ENCODE results near the gene GRM4. TPM values are rescaled to one million over a fixed set of nuclear protein-coding genes. Genes with fewer than 3 reads are reported as not detected.
A peak's percentile ranks its signal among the peaks of the same experiment; 100 is the strongest.

Gene GRM4
- total and polyA plus RNA-seq, 9 donors = under 0.01 to 0.37 (median 0.08) TPM; not detected in 2

- Histone ChIP-seq H3K36me3 (no peaks in the 10 kb centered on the region), H3K9me3 (no peaks in the 10 kb centered on the region), H3K4me1 (ENCODE audit: insufficient read depth) (peaks cover 3% of the 10 kb centered on the region), H3K27ac (no peak overlapping the region), H3K27me3 (no peaks in the 10 kb centered on the region), H3K4me3 (no peak overlapping the region)
- no peak for TF ChIP-seq EP300 (IDR thresholded peaks at IDR 0.05)
- TF ChIP-seq CTCF (IDR thresholded peaks at IDR 0.05) = no peak
- TF ChIP-seq POLR2A (IDR thresholded peaks at IDR 0.05) = no peak
- no peak for DNase-seq
- WGBS, 3 donors = 84 to 88% (median 87%) methylated on average over 17 of the region's 17 CpGs
- intact Hi-C loops (cut with DNase I) = loop anchor here in 1 of 4 donors (10.0 kb wide), 1 partner anchor 96 kb away; no protein-coding TSS in a partner anchor
Observed at GRCh38 chr6:34059136-34059731, 86.7 kb downstream of the GRM4 start.

- 91 to 96% (median 95%) methylated on average over 6 of the region's 6 CpGs for WGBS, 3 donors
- H3K4me3 ChIP-seq = no peak overlapping the region
- intact Hi-C loops (cut with DNase I) = loop anchor here in 1 of 4 donors (10.0 kb wide), 1 partner anchor 97 kb away; no protein-coding TSS in a partner anchor
- H3K27ac ChIP-seq = no peak overlapping the region
- H3K36me3 ChIP-seq = no peaks in the 10 kb centered on the region
- H3K4me1 ChIP-seq (ENCODE audit: insufficient read depth) = peaks cover 3% of the 10 kb centered on the region
- no peaks in the 10 kb centered on the region for H3K9me3 ChIP-seq
- no peaks in the 10 kb centered on the region for H3K27me3 ChIP-seq
- no peak for TF ChIP-seq EP300 (IDR thresholded peaks at IDR 0.05)
- no peak for TF ChIP-seq CTCF (IDR thresholded peaks at IDR 0.05)
- no peak for TF ChIP-seq POLR2A (IDR thresholded peaks at IDR 0.05)
- no peak for DNase-seq
Observed at GRCh38 chr6:34057790-34058189, 88.1 kb downstream of the GRM4 start.

GRCh38 chr6:34057191-34057590 lies 88.7 kb downstream of the GRM4 start:
- no peaks in the 10 kb centered on the region for H3K9me3 ChIP-seq
- peaks cover 3% of the 10 kb centered on the region for H3K4me1 ChIP-seq (ENCODE audit: insufficient read depth)
- H3K27ac ChIP-seq = peak overlapping the region in 1 of 2 donors; percentile 51
- TF ChIP-seq POLR2A (IDR thresholded peaks at IDR 0.05) (no peak), CTCF (IDR thresholded peaks at IDR 0.05) (no peak), EP300 (IDR thresholded peaks at IDR 0.05) (no peak)
- no peak for DNase-seq
- no peaks in the 10 kb centered on the region for H3K27me3 ChIP-seq
- no peaks in the 10 kb centered on the region for H3K36me3 ChIP-seq
- H3K4me3 ChIP-seq = no peak overlapping the region
- intact Hi-C loops (cut with DNase I) = loop anchor here in 1 of 4 donors (10.0 kb wide), 1 partner anchor 98 kb away; no protein-coding TSS in a partner anchor
- 86 to 87% (median 87%) methylated on average over 16 of the region's 16 CpGs for WGBS, 3 donors

- intact Hi-C loops (cut with DNase I) = loop anchor here in 1 of 4 donors (10.0 kb wide), 1 partner anchor 98 kb away; no protein-coding TSS in a partner anchor
- 6 to 13% (median 7%) methylated on average over 31 to 36 of the region's 36 CpGs for WGBS, 3 donors
- peak overlapping the region; percentile 22 to 51 for H3K27ac ChIP-seq
Observed at GRCh38 chr6:34056305-34057108, 89.4 kb downstream of the GRM4 start.

More at GRCh38 chr6:34056305-34057108, 89.4 kb downstream of the GRM4 start:
- H3K27me3 ChIP-seq = no peaks in the 10 kb centered on the region
- no peaks in the 10 kb centered on the region for H3K9me3 ChIP-seq
- peak; percentile 64 to 85 (median 74) for DNase-seq
- no peak for TF ChIP-seq POLR2A (IDR thresholded peaks at IDR 0.05)
- TF ChIP-seq EP300 (IDR thresholded peaks at IDR 0.05) = no peak
- TF ChIP-seq CTCF (IDR thresholded peaks at IDR 0.05) = no peak
- peak overlapping the region; percentile 1 for H3K4me3 ChIP-seq
- no peaks in the 10 kb centered on the region for H3K36me3 ChIP-seq
- H3K4me1 ChIP-seq (ENCODE audit: insufficient read depth) = peaks cover 3% of the 10 kb centered on the region

All from ovary (tissue), 9 donors.